ENCODE measurements around the gene GOLGB1.

GRCh38 chr3:121621491-121621890, 128.1 kb downstream of the GOLGB1 start:
- TF ChIP-seq CTCF (conservative IDR thresholded peaks at IDR 0.05 in 1 of 2, IDR thresholded peaks at IDR 0.05 in 1 of 2; ENCODE audit: extremely low read depth in 1 of 2, insufficient read depth in 1 of 2, low read depth in 1 of 2, low read length in 2 of 2) (no peak), EZH2 (IDR thresholded peaks at IDR 0.05; ENCODE audit: borderline replicate concordance, low read length) (no peak)
